A673 (cell line): ENCODE measurements around the gene TBC1D9.

Experiments
- CTCF ChIP-seq: fragments of 300-800, 200-600 bp; sonication (generic); conservative IDR thresholded peaks from 2 replicates; pipeline ENCODE4 v1.5.1; 2017; ENCODE audit warnings: low read depth, mild to moderate bottlenecking, antibody characterized with exemption, low read length, moderate library complexity, mixed read lengths
- EZH2 ChIP-seq: fragments of 200-600 bp; sonication (generic); IDR thresholded peaks from 2 replicates; pipeline ENCODE4 v1.6.1; 2017; ENCODE audit warnings: borderline replicate concordance, low read depth, mild to moderate bottlenecking, mixed read lengths, antibody characterized with exemption, low read length; ENCODE audit not compliant: poor library complexity, severe bottlenecking

GRCh38 chr4:140711910-140712309 is 44.3 kb downstream of the TBC1D9 start:
- TF ChIP-seq CTCF (no peak), EZH2 (no peak)
